ENCODE measurements around the gene KRTAP12-3.

Gene KRTAP12-3

GRCh38 chr21:44706026-44706705, 48.4 kb downstream of the KRTAP12-3 start:
- no peak for DNase-seq

- DNase-seq: no peak
Observed at GRCh38 chr21:44706706-44707581, 49.2 kb downstream of the KRTAP12-3 start.
